Activated CD8-positive, alpha-beta memory T cell treated with anti-CD3 and anti-CD28 coated beads, Interleukin-2, amount 50 U/mL, for 24 hours (primary cell): ENCODE data around the gene ALKBH1.
"Not testable (repeated sequence)": the region's sequence is repeated elsewhere in the genome, so short reads cannot be mapped to it uniquely, and the experiment has no call there.

Experiments
- DNase-seq: peaks from one replicate; pipeline ENCODE4 v3.0.0-alpha.2; 2020; ENCODE audit errors: extremely low read depth

The ALKBH1 gene

DNA sequence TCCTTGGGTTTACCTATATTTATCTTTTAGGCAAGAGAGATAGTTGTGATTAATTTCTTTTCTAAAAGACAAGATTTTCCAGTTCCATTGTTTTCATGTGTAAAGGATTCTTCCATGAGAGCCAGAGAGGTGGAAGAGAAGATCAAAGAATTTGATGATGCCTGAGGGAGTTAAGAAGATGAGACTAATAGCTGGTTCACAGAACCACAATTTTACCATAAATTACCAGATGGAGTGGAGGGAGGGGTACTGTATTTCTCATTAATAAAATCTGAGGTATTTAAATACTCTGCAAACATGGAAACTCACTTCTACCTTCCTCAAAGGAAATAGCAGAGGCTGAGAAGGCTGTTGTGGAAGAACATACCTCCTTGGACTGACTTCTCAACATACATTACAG, 34.6 kb downstream of the ALKBH1 start:
- DNase-seq: no peak

DNA sequence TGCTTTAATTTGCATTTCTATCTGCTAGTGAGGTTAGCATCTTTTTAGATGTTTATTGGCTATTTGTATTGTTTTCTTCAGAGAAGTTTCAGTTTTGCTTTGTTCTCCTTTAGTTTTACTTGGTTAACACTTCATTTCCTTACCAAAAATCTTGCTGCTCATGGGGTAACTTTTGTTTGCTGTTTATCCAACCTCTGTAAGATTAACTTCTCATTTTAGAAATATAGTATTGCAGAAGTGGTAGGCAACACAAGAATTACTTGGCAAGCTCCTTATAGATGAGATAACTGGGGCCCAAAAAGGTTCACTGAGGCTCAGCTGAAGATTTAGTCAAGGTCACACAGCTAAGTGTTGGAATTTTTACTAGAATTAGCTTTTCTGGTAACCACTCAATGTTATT, 40.5 kb downstream of the ALKBH1 start:
- DNase-seq: no peak

DNA sequence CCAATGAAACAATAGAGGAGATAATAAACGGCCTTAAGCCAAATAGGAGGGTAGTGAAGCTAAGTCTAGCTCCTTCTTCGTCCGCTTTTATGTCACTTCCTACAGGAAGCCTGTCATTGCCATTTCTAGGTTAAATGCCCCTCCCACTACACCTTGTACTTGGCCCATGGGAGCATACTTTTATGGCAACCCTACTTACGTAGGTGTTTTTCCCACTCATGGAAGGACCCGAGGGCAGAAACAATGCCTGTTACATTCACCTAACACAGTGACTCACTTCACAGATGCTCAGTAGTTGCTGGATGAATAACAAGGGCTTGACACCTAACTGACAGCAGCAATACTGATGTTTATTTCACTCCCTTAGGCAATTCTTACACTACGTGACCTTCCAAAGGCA, 44.5 kb downstream of the ALKBH1 start:
- DNase-seq: no peak

DNA sequence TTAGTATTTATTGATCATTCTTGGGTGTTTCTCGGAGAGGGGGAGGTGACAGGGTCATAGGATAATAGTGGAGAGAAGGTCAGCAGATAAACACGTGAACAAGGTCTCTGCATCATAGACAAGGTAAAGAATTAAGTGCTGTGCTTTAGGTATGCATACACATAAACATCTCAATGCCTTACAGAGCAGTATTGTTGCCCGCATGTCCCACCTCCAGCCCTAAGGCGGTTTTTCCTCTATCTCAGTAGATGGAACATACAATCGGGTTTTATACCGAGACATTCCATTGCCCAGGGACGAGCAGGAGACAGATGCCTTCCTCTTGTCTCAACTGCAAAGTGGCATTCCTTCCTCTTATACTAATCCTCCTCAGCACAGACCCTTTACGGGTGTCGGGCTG, 46.3 kb downstream of the ALKBH1 start:
- not testable (repeated sequence) for DNase-seq

DNA sequence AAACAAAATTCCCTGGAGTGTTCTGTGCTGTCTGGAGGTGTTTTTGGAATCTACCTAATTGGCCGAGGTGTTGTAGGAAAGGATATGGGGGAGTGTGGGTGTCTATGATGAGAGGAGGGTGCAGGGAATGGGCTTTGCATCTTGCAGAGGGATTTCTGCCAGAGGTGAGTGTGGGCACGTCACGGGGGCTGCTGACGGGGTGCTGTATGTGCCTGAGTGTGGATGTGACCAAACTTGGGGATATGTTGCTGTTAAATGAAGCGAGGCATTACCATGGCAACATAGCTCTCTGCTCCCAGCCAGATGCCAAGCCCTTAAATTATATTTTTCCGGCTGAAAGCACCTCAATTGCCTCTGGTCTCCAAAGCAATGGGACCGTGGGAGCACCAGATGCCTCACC, 47.1 kb downstream of the ALKBH1 start:
- no peak for DNase-seq

DNA sequence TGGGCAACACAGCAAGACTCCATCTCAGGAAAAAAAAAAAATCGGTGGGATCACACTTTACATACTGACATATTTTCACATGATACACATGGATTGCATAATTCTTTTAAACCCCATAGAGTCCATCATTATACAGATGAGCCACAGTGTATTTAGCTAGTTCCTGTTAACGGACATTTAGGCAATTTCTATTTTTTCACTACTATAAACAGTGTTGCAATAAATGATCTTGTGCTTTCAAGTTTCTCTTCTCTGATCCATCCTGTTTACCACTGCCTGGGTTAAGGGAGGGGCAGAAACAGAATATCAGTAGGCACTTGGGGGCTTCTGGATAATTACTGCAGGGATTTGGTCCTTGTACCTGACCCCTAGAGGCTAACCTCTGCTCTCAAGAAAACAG, 48.0 kb downstream of the ALKBH1 start:
- DNase-seq: no peak

DNA sequence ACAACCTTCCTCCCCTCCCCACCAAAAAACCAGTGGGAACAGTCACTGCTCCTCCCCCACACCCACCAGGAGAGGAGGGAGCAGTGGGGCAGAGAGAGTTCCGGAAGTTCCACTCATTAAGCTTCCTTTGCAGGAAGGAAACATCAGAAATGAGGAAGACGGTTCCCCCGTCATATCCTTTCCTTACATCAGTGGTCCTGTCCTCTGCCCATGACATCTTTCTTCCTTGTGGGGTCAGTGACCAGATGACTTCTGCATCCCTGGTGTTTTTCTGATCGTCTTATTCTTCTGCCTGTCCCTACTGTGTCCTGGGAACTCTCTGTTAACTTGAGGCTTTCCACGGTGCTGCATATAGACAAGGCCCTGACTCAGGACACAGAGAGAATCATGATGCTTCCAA, 50.5 kb downstream of the ALKBH1 start:
- DNase-seq: no peak

DNA sequence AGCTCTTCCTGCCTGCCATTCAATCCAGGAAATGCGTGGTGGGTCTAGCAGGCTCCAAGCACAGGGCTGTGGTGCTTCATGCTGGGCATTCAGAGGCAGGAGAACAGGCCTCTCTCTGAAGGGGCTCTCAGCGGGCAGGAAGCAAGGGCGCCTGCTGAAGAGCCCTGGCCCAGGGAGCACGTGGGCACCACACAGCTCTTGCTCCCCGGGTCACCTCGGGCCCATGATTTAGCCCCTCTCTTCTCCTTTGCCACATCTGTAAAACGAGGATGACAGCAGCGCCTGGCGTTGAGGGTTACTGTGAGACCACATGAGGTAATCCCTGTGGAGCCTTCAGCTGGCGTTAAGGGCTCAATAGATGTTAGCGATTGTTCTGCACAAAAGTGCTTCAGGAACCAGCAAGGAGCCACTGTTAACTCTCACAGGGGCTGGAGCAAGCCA, 53.8 kb downstream of the ALKBH1 start:
- DNase-seq: no peak

DNA sequence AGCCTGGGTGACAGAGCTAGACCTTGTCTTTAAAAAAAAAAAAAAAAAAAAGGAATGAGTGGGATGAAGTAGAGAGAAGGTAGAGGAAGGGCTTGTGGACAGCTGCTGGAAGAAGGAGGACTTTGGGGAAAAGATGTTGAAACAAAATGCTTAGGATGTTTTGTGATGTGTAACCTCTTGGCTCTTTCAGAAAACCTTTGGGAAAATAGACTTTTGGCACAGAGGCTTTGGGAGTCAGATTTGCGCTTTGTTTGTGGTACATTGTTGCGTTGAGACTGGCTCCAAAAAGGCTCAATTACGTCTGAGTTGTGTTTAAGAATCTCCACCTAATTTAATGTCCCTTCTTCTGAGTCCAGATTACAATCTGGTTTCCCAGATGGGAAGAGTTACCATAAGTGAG, 58.5 kb downstream of the ALKBH1 start:
- no peak for DNase-seq

DNA sequence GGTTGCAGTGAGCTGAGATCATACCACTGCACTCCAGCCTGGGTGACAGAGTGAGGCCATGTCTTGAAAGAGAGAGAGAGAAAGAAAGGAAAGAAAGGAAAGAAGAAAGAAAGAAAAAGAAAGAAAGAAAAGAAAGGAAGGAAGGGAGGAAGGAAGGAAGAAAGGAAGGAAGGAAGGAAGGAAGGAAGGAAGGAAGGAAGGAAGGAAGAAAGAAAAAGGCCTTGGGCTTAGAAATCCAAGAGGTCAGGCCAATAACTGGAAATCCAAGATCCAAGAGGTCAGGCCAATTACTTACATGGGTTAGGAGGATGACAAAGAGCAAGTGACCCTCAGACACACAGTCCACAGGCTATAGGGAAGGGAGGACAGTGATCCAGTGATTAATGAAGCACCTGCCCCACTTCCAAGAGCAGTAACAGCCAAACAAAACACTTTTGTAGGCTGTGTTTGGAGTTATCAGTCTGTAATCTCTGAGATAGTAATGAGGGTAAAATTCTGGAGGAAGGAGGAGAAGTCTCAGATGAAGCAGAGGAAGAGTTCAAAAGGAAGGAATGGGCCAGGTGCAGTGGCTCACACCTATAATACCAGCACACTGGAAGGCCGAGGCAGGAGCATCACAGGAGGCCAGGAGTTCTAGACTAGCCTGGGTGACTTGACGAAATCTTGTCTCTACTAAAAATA, 59.2 kb downstream of the ALKBH1 start:
- no peak for DNase-seq

DNA sequence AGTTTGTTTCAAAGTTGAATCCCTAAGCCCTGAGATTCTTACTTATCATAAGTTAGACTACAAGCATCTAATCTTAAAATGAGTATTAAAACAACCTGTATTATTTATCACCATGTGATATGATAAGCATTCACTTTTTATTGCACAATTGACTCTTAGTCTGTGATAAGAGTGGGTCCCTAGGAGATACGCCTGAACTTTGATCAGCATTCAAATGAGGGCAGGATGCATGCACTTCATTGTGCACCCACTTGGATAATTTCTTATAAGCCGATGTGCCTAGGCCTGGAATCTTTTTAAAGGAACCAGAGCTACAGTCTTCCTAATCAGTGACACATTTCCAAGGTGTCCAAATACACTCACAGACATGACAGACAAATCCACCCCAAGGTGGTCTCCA, 60.0 kb downstream of the ALKBH1 start:
- DNase-seq: no peak

DNA sequence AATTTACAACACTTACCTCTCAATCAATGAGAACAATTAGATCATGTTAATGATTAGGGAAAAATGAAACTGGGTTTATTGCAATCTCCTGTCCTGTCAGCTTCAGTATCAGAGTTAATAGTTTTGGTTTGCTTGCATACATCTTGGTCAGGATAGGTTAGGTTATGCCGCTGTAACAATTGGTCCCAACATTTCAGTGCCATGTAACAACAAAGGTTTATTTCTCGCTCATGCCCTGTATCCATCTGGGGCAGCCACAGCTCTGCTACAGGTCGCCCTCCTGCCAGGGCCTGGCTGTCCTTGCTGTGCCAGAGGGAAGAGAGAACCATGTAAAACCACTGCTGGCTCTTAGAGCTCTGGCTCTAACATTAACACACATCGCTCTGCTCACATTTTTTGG, 60.9 kb downstream of the ALKBH1 start:
- no peak for DNase-seq

DNA sequence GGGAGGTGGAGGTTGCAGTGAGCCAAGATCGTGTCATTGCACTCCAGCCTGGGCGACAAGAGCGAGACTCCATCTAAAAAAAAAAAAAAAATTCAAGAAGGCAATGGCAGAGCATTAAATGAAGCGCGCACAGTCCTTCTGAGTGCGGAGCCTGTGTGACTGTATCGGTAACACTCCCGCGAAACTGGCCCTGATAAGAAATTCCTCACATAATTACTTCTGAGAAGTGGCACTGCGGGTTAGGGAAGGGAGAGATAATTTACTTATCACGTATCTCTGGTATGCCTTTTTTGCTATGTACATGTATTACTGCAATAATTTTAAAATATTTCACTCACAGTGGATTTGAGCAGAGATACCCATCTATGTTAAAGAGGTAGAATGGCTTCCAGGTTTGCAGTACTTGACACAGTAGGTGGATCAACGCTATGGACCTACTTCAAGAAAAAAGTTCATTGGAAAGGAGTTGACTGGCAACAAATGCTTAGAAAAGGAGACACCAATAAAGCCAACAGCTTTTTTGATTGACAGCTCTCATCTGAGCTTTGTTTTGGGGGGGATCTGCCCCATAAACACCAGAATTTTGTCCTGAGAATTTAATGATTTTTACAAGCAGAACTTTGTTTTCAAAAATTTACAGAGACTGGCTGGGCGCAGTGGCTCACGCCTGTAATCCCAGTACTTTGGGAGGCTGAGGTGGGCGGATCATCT, 62.1 kb downstream of the ALKBH1 start:
- DNase-seq: no peak

DNA sequence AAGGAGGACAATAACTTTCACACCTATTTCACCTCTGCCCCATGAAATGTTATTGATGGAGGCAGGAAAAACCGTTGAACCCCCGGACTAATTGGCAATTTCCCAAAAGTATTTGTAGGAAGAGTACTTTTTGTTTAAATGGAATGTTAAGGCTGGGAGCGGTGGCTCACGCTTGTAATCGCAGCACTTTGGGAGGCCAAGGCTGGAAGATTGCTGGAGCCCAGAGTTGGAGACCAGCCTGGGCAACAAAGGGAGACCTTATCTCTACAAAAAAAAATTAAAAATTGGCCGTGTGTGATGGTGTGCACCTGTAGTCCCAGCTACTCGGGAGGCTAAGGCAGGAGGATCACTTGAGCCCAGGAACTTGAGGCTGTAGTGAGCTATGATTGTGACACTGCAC, 65.4 kb downstream of the ALKBH1 start:
- DNase-seq: no peak

DNA sequence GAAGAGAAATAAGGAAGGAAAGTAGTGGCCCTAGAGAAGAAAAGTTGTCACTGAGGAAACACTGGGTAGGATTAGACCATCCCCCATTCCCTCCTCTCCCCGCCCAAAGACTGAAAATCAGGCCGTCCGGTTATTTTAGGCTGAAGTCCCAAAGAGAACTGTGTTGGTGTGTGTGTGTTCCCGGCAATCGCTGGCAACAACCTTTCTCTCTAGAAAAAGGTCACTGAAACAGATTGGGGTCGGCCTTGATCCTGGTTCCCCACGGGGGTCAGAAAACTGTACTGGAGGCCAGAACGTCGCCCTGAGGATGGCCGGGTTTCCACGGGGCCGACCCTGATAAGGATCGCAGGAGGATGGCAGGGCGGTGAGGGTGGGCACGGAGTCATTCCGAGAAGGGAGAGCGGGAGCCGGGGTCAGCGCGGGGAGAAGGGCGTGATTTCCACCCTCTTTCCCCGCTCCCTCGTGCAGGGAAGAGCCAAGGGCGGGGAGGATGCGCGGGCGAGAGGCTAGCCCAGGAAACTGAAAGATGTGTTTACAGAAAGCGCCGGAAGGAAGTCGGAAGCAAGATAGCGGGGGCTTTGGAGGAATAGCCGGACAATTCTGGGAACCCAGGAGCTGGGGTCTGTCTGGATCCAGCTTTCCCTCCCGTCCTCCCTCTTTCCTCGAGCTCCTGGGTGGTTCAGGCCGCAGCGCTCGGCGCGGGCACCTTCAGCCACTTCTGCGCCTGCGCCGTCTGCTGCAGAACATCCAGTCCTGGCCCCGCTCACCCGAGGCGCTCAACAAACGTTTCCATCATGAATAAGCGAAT, 66.1 kb downstream of the ALKBH1 start:
- peak; percentile 31 for DNase-seq

DNA sequence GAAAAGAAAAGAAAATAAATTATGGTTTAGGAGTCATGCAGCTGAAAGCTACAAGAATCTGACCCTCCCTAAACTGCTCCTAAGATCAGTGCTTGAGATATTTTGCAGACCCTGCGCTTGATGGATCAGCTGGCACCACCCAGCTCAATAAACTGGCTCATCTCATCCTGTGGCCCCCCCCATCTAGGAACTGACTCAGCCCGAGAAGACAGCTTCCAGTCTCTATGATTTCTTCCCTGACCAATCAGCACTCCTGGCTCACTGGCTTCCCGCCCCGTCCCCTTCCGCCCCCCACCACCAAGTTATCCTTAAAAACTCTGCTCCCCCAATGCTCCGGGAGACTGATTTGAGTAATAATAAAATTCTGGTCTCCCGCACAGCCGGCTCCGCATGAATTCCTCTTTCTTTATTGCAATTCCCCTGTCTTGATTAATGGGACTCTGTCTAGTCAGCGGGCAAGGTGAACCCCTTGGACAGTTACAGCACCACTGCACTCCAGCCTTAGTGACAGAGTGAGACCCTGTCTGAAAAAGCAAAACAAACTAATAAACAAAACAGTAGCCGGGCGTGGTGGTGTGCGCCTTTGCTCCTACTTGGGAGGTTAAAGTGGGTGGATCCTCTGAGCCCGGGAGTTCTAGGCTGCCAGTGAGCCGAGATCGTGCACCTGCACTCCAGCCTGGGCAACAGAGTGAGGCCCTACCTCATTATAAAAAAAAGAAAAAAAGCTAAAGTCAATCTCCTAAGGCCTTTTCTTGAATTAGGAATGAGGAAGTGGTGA, 66.9 kb downstream of the ALKBH1 start:
- no peak for DNase-seq

DNA sequence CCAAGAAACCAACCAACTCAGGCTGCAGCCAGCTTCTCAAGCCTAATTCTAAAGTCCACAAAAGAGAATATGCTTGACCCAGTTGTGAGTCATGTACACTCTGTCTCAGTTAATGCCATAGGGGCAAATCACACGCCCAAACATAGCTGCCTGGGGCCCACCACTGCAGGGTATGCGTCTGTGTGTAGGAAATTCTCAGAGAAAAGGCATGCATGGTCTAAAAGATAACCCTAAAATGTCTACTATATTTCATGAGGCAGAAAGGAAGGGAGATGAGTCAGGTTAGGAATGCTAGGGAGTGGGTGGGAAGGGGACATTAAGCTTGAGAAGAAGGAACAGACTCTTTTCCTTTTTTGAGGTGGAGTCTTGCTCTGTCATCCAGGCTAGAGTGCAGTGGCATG, 69.1 kb downstream of the ALKBH1 start:
- DNase-seq: no peak

DNA sequence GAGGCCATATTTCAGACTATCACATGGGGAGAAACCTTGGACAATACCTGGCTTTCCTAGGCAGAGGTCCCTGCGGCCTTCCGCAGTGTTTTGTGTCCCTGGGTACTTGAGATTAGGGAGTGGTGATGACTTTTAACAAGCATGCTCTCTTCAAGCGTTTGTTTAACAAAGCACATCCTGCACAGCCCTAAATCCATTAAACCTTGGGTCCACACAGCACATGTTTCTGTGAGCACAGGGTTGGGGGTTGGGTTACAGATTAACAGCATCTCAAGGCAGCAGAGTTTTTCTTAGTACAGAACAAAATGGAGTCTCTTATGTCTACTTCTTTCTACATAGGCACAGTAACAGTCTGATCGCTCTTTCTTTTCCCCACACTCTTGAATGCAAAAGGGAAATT, 72.0 kb downstream of the ALKBH1 start:
- not testable (repeated sequence) for DNase-seq

DNA sequence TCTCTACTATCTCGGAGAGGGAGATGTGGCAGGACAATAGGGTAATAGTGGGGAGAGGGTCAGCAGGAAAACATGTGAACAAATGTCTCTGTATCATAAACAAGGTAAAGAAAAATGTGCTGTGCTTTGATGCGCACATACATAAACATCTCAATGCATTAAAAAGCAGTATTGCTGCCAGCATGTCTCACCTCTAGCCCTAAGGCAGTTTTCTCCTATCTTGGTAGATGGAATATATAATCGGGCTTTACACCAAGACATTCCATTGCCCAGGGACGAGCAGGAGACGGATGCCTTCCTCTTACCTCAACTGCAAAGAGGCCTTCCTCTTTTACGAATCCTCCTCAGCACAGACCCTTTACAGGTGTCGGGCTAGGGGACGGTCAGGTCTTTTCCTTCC, 72.4 kb downstream of the ALKBH1 start:
- not testable (repeated sequence) for DNase-seq

DNA sequence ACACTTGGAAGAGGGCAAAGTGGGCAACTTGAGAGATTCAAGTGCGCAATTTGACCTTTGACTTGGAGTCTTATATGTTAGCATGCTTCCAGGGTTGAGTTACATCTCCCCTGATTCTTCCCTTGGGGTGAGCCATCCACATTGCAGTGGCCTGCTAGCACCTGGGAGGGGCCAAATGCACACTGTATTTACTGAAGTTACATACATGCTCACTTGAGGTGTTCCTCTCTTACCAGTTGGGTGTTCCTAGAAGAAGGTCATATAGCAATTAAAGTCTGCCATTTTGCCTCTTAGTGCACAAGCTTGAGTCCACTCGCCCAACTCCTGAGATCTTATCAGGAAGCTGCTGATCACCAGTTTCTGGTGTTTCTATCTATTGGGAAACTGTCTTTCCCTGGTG, 77.7 kb downstream of the ALKBH1 start:
- no peak for DNase-seq

DNA sequence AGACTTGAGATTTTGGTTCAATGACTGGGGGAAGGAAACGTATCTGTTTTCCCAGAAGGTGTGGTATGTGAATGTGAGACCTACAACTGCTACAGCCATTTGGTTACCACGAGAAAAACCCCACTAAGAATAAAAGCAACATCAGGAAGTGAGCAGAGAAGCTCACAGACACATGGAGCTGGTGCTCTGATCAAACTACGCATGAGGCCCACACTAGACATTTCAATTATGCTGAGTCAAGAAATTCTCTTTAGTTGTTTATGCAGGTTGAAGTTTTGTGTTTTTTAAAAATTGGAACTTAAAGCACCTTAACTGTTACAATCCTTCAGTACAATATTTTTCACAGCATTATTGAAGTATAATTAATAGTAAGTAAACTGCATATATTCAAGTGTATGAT, 82.5 kb downstream of the ALKBH1 start:
- DNase-seq: no peak

DNA sequence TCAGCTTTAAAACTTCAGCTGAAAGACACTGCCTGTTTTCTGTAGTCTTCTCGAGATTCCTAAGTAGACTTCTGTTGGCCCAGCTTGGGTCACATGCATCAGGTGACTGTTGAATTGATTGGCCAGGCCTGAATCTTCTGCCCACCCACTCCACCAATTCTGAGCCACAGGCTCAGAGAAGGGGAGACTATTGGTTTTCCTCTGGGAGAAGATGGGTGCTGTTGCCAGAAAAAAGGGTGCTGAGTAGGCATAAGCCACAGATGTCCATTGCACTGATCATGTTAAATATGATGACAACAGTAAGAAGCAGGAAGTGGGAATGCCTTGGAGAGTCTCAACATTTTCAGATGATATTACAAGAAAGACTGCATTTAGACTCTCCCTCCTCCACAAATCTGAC, 84.6 kb downstream of the ALKBH1 start:
- no peak for DNase-seq
